Activated naive CD4-positive, alpha-beta T cell treated with anti-CD3 and anti-CD28 coated beads for 36 hours (primary cell): ENCODE data around the gene SRRM3. TPM values are rescaled to one million over a fixed set of nuclear protein-coding genes. Genes with fewer than 3 reads are reported as not detected.

Source experiments
- CTCF ChIA-PET: fragments of 350-600 bp; sonication (Branson Sonifier 250); formaldehyde crosslinking; loops from one replicate; lab custom pipeline; 2021; ENCODE audit warnings: antibody characterized with exemption; lab: Charles Lee
- DNase-seq: peaks from one replicate; pipeline ENCODE4 v3.0.0-alpha.2; 2020
- H3K27ac Mint-ChIP-seq: one replicate; pipeline ENCODE4 v1.8.0; 2021; ENCODE audit warnings: mild to moderate bottlenecking, mixed read lengths
- H3K27me3 Mint-ChIP-seq: one replicate; pipeline ENCODE4 v1.8.0; 2021; ENCODE audit warnings: low read depth, mixed read lengths
- H3K36me3 Mint-ChIP-seq: one replicate; pipeline ENCODE4 v1.8.0; 2021; ENCODE audit warnings: low read depth, mixed read lengths
- H3K4me1 Mint-ChIP-seq: one replicate; pipeline ENCODE4 v1.8.0; 2021; ENCODE audit warnings: low read depth, mixed read lengths
- H3K4me3 Mint-ChIP-seq: one replicate; pipeline ENCODE4 v1.8.0; 2021; ENCODE audit warnings: mild to moderate bottlenecking, moderate library complexity, mixed read lengths
- H3K9me3 Mint-ChIP-seq: one replicate; pipeline ENCODE4 v1.8.0; 2021; ENCODE audit warnings: mixed read lengths
- intact Hi-C: fragments of 100-400 bp; cut with micrococcal nuclease; formaldehyde crosslinking; loops from one replicate; pipeline ENCODE4 v1.15.1; 2023
- total RNA-seq, 2 experiments: library from RNA; stranded (reverse); gene quantifications; one replicate each; pipeline ENCODE4 v1.2.3, GENCODE V29; 2021

SRRM3 gene
- total RNA-seq, 2 experiments from 2014 or later = not detected

DNA sequence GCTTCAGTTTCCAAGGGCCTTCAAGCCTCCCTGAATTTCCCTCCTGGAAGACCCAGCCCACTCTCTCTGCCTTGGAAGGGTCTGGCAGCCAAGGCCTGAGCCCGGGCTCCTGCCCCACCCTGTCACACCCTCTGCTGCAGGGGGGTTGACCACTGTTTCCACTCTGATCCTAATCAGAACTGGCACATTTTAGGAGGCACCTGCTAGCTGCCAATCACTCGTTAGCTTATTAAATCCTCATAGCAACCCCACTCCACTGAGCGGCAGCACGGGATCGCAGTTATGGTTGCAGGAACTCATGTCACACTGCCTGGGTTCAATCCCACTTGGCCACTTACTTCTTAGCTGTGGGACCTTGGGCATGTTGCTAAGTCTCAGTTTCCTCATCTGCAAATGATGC lies 113.7 kb downstream of the SRRM3 start:
- Mint-ChIP-seq H3K9me3 (no peaks in the 10 kb centered on the region), H3K4me3 (no peak overlapping the region), H3K27me3 (no peaks in the 10 kb centered on the region), H3K36me3 (no peaks in the 10 kb centered on the region), H3K27ac (no peak overlapping the region), H3K4me1 (peaks cover 24% of the 10 kb centered on the region)
- intact Hi-C loops = loop anchor here (5.0 kb wide), 1 partner anchor 308 kb away; no protein-coding TSS in a partner anchor
- DNase-seq = peak; percentile 38
- CTCF ChIA-PET = interaction anchor here (0.6 to 7.2 kb wide), 8 partner anchors 12 to 159 kb away, joined by 3 to 103 read pairs (median 3); no protein-coding TSS in a partner anchor

DNA sequence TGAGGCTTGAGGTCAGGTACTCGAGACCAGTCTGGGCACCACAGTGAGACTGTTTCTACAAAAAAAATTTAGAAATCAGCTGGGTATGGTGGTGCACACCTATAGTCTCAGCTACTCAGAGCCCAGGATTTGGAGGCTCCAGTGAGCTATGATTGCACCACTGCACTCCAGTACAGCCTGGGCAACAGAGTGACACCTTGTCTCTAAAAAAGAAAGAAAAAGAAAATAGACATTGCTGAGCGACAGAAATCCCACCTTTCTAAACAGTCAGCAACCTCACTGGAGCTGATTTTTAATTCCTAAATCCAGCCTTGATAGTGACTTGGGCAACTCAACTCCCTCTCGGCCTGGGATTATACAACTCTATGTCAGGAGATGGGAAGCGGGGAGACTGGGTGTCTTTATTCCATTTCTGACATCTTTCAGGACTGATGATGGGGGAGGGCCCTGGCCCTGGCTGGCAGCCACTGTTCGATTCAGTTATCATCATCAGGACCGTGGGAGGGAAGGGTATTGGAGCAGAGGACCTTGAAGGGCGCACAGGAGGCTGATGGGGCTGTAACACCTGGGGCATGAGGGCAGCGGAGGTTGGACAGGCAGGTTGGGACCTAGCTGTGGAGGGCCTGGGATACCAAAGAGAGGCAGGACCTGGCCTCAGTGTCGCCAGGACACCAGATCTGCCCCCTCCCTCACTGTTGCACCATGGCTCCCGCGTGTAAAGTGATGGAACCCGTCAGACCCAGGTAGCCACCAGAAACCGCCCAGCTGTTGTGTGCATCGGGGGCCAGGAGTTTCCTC lies 115.5 kb downstream of the SRRM3 start:
- H3K36me3 Mint-ChIP-seq = peaks cover 1% of the 10 kb centered on the region
- intact Hi-C loops = loop anchor here (5.0 kb wide), 1 partner anchor 310 kb away; no protein-coding TSS in a partner anchor
- no peak for DNase-seq
- peaks cover 24% of the 10 kb centered on the region for H3K4me1 Mint-ChIP-seq
- peak overlapping the region; percentile 89 for H3K27ac Mint-ChIP-seq
- H3K27me3 Mint-ChIP-seq = no peaks in the 10 kb centered on the region
- peak overlapping the region; percentile 82 for H3K4me3 Mint-ChIP-seq
- CTCF ChIA-PET = interaction anchor here (0.6 to 7.2 kb wide), 11 partner anchors 10 to 450 kb away, joined by 3 to 103 read pairs (median 4); partner anchors contain the start of gene HSPB1
- H3K9me3 Mint-ChIP-seq = no peaks in the 10 kb centered on the region

- intact Hi-C loops = loop anchor here (1.0 to 5.0 kb wide), 13 partner anchors 15 to 1379 kb away; partner anchors contain the start of genes HIP1, MDH2, RHBDD2 and RSBN1L
Observed at GRCh38 chr7:76317782-76318487, 116.2 kb downstream of the SRRM3 start.

DNA sequence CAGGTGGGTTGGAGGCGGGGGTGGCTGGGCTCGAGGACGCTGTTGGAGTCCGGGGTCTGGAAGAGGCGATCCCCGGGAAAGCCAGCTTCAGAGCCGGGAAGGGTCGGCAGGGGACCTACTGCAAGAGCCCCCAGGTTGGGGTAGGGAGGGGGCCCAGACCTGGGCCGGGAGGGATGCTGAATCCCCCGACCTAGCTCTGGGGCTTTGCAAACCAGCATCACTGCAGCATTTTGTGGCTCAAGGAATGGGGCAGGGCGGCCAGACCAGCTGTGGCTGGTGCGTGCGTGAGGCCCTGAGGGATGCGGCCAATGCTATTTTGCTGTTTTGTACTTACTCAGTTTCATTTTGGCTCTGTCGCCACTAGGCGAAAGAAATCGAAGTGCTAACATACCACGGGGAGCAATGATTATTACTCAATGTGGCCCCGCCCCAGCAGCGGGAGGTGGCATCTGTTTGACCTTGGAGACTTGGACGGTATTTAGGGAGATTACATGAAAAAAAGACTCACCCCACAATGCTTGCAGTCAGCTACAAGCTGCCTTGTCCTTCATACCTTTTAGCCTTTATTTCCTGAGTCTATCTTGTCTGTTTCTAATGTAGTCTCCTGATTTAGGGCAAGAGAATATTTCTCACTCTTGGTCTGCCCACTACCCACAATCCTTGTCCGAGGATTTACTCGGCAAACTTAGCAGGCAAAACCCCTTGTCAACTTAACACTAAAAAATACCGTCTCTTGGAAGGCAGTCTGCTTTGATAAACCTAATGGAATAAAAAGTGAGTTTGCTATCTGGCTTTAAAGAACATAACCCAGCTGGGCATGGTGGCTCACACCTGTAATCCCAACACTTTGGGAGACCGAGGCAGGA lies 117.0 kb downstream of the SRRM3 start:
- H3K9me3 Mint-ChIP-seq = no peaks in the 10 kb centered on the region
- H3K4me3 Mint-ChIP-seq = peak overlapping the region; percentile 82
- DNase-seq = peak; percentile 86
- CTCF ChIA-PET = interaction anchor here (0.7 to 7.2 kb wide), 9 partner anchors 9 to 267 kb away, joined by 3 to 96 read pairs (median 3); partner anchors contain the start of gene YWHAG
- intact Hi-C loops = loop anchor here (1.0 to 5.0 kb wide), 13 partner anchors 15 to 1378 kb away; partner anchors contain the start of genes HIP1, MDH2, RHBDD2 and RSBN1L
- peaks cover 1% of the 10 kb centered on the region for H3K36me3 Mint-ChIP-seq
- H3K27me3 Mint-ChIP-seq = no peaks in the 10 kb centered on the region
- H3K4me1 Mint-ChIP-seq = peaks cover 24% of the 10 kb centered on the region
- H3K27ac Mint-ChIP-seq = peak overlapping the region; percentile 89

More at GRCh38 chr7:76317782-76318487, 116.2 kb downstream of the SRRM3 start:
- Mint-ChIP-seq H3K4me1 (peaks cover 24% of the 10 kb centered on the region), H3K27me3 (no peaks in the 10 kb centered on the region), H3K27ac (peak overlapping the region; percentile 89), H3K36me3 (peaks cover 1% of the 10 kb centered on the region), H3K9me3 (no peaks in the 10 kb centered on the region), H3K4me3 (peak overlapping the region; percentile 82)
- CTCF ChIA-PET = interaction anchor here (0.6 to 7.2 kb wide), 8 partner anchors 19 to 451 kb away, joined by 3 to 96 read pairs (median 6); no protein-coding TSS in a partner anchor
- DNase-seq = peak; percentile 97

GRCh38 chr7:76325092-76325491 lies 123.4 kb downstream of the SRRM3 start:
- peaks cover 35% of the 10 kb centered on the region for H3K36me3 Mint-ChIP-seq
- CTCF ChIA-PET = interaction anchor here (0.9 to 1.8 kb wide), 2 partner anchors 11 to 43 kb away, joined by 4 to 5 read pairs; no protein-coding TSS in a partner anchor
- intact Hi-C loops = no loop called here

GRCh38 chr7:76325811-76326210 lies 124.1 kb downstream of the SRRM3 start:
- H3K27ac Mint-ChIP-seq = no peak overlapping the region
- peaks cover 36% of the 10 kb centered on the region for H3K36me3 Mint-ChIP-seq
- no peak overlapping the region for H3K4me3 Mint-ChIP-seq
- no peaks in the 10 kb centered on the region for H3K27me3 Mint-ChIP-seq
- no peaks in the 10 kb centered on the region for H3K9me3 Mint-ChIP-seq
- CTCF ChIA-PET = no interaction called here
- intact Hi-C loops = no loop called here
- DNase-seq = no peak
- H3K4me1 Mint-ChIP-seq = peaks cover 28% of the 10 kb centered on the region

More at GRCh38 chr7:76325092-76325491, 123.4 kb downstream of the SRRM3 start:
- peaks cover 26% of the 10 kb centered on the region for H3K4me1 Mint-ChIP-seq
- H3K27me3 Mint-ChIP-seq = no peaks in the 10 kb centered on the region
- DNase-seq = no peak
- H3K27ac Mint-ChIP-seq = no peak overlapping the region
- no peak overlapping the region for H3K4me3 Mint-ChIP-seq
- H3K9me3 Mint-ChIP-seq = no peaks in the 10 kb centered on the region

GRCh38 chr7:76326646-76327233 lies 125.0 kb downstream of the SRRM3 start:
- H3K27ac Mint-ChIP-seq = no peak overlapping the region
- CTCF ChIA-PET = interaction anchor here (0.7 to 1.9 kb wide), 6 partner anchors 8 to 199 kb away, joined by 3 to 10 read pairs (median 3); no protein-coding TSS in a partner anchor
- H3K36me3 Mint-ChIP-seq = peaks cover 36% of the 10 kb centered on the region
- peaks cover 28% of the 10 kb centered on the region for H3K4me1 Mint-ChIP-seq
- intact Hi-C loops = no loop called here
- DNase-seq = no peak
- H3K27me3 Mint-ChIP-seq = no peaks in the 10 kb centered on the region
- no peak overlapping the region for H3K4me3 Mint-ChIP-seq
- H3K9me3 Mint-ChIP-seq = no peaks in the 10 kb centered on the region

DNA sequence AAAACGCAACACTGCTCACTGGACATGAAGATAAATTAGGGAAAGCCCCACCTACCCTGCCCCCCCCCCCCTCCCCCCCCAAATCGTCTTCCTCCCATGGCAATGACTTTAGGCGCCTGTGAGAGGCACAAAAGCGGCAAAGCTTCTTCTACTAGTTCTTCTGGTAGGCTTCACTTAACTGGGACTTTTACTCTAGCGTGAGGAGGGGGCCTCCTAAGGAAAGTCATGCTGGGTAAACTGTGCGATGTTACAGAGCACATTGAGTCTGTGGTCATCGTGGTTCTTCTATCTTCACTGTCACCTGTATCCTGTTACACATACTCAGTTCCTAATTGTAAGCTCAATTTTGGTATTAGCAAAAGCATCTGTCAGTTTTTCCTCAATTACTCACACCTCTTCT lies 125.9 kb downstream of the SRRM3 start:
- Mint-ChIP-seq H3K4me1 (peaks cover 28% of the 10 kb centered on the region), H3K27me3 (no peaks in the 10 kb centered on the region), H3K9me3 (no peaks in the 10 kb centered on the region), H3K27ac (peak overlapping the region; percentile 65), H3K4me3 (no peak overlapping the region), H3K36me3 (peaks cover 35% of the 10 kb centered on the region)
- CTCF ChIA-PET = interaction anchor here (0.5 to 1.9 kb wide), 5 partner anchors 8 to 199 kb away, joined by 3 to 10 read pairs (median 4); no protein-coding TSS in a partner anchor
- no peak for DNase-seq
- intact Hi-C loops = no loop called here

DNA sequence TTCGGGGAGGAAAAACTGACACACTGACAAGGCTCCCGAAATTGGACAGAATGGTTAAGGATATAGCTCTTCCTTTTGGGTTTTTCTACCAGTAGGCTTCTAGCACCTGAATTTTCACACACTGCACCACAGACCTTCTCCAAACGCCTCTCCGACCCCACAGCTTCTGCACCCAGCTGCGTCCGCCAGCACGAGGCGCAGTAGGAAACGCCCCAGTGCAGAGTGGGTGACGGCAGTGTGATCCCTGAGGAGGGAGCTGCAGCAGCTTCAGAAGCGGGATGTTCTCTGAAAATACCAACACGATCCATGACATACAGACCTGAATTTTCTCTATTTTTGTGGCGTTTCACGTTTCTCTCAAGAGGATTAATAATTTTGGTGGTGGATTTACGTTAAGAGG lies 126.7 kb downstream of the SRRM3 start:
- intact Hi-C loops = no loop called here
- DNase-seq = no peak
- Mint-ChIP-seq H3K4me3 (no peak overlapping the region), H3K36me3 (peaks cover 35% of the 10 kb centered on the region), H3K27me3 (no peaks in the 10 kb centered on the region), H3K27ac (no peak overlapping the region), H3K9me3 (no peaks in the 10 kb centered on the region), H3K4me1 (peaks cover 30% of the 10 kb centered on the region)
- CTCF ChIA-PET = interaction anchor here (1.9 kb wide), 1 partner anchor 150 kb away, joined by 10 read pairs; no protein-coding TSS in a partner anchor

DNA sequence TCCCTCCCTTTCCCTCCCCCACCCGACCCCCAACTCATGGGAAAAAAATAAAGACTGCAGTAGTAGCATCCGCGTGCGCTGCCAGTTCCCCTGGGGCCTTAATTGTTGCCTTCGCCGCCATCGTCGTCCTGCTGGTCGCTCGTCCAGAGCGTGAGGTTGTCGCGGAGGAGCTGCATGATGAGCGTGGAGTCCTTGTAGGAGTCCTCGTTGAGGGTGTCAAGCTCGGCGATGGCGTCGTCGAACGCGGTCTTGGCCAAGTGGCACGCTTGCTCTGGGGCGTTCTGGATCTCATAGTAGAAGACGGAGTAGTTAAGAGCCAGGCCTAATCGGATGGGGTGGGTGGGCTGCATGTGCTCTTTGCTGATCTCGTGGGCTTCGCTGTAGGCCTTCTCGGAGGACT lies 127.8 kb downstream of the SRRM3 start:
- Mint-ChIP-seq H3K36me3 (peaks cover 33% of the 10 kb centered on the region), H3K4me1 (peaks cover 37% of the 10 kb centered on the region), H3K9me3 (no peaks in the 10 kb centered on the region), H3K27ac (peak overlapping the region; percentile 3), H3K4me3 (no peak overlapping the region), H3K27me3 (no peaks in the 10 kb centered on the region)
- DNase-seq = no peak
- CTCF ChIA-PET = no interaction called here
- intact Hi-C loops = no loop called here

GRCh38 chr7:76330261-76330660 lies 128.6 kb downstream of the SRRM3 start:
- Mint-ChIP-seq H3K27ac (no peak overlapping the region), H3K27me3 (no peaks in the 10 kb centered on the region), H3K4me1 (peaks cover 38% of the 10 kb centered on the region), H3K36me3 (peaks cover 31% of the 10 kb centered on the region), H3K9me3 (no peaks in the 10 kb centered on the region), H3K4me3 (no peak overlapping the region)
- DNase-seq = no peak
- intact Hi-C loops = no loop called here
- CTCF ChIA-PET = no interaction called here
